Fibroblast of lung (primary cell): ENCODE data around the gene SKP1.

ENCODE experiments used
- CTCF ChIP-seq, 2 donors: IDR thresholded peaks in 1 of 2; conservative IDR thresholded peaks in 1 of 2; 1 replicate in 1 of 2; 2 replicates in 1 of 2; pipeline ENCODE4 v1.5.1; 2011 to 2012; ENCODE audit warnings: low read length in 2 of 2, control low read depth in 1 of 2, inconsistent platforms in 1 of 2, low read depth in 1 of 2, mild to moderate bottlenecking in 1 of 2
- EZH2 ChIP-seq: IDR thresholded peaks from 2 replicates; pipeline ENCODE4 v1.5.1; 2012; ENCODE audit warnings: low read length, control low read depth, mild to moderate bottlenecking; ENCODE audit errors: missing control alignments

GRCh38 chr5:134143944-134144941 is 32.5 kb downstream of the SKP1 start:
- TF ChIP-seq EZH2 (no peak), CTCF (conservative IDR thresholded peaks at IDR 0.05 in 1 of 2, IDR thresholded peaks at IDR 0.05 in 1 of 2; ENCODE audit: low read depth in 1 of 2, low read length in 2 of 2) (no peak)
